ENCODE data around the gene GALNT17.

Gene GALNT17

DNA sequence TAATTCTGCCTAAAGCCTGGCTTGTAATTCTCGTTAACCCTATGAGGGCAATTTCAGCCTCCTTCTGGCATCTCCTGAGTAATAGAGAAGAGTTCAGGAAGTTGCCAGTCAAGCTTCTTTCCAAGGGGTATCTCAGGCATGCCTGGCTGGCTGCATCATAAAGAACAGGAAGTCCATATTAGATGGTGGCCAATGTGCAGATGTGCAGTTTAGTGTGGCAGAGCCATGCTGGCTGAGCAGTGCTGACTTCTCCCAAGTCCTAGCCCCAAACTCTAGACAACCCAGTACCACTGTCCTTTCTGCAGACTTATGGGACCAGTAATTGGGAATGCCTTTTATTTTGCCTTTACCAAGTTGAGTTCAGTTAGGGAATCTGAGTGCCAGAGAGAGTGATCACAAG lies 517.9 kb downstream of the GALNT17 start:
- no peak overlapping the region for H3K27ac ChIP-seq
- no peak overlapping the region for H3K9ac ChIP-seq (ENCODE audit: insufficient read length)
- no peaks in the 10 kb centered on the region for H3K9me3 ChIP-seq (ENCODE audit: low read depth, low read length)
- H3K4me3 ChIP-seq, result no peak overlapping the region
- peaks cover 10% of the 10 kb centered on the region; the same call in 1 of the 2 replicates for H3K36me3 ChIP-seq (ENCODE audit: insufficient read depth, low read length)
- DNase-seq (ENCODE audit: low read depth, low spot score), result no peak
- TF ChIP-seq FOXP2 (optimal IDR thresholded peaks at IDR 0.05; ENCODE audit: control extremely low read depth, extremely low read length, insufficient read depth) (no peak), POLR2AphosphoS5 (IDR thresholded peaks at IDR 0.05; ENCODE audit: borderline replicate concordance, low read depth, low read length) (no peak)

GRCh38 chr7:71650653-71651337 lies 518.9 kb downstream of the GALNT17 start:
- no peak overlapping the region for H3K27ac ChIP-seq
- H3K9ac ChIP-seq (ENCODE audit: insufficient read length), result no peak overlapping the region
- DNase-seq (ENCODE audit: low read depth, low spot score), result no peak

DNA sequence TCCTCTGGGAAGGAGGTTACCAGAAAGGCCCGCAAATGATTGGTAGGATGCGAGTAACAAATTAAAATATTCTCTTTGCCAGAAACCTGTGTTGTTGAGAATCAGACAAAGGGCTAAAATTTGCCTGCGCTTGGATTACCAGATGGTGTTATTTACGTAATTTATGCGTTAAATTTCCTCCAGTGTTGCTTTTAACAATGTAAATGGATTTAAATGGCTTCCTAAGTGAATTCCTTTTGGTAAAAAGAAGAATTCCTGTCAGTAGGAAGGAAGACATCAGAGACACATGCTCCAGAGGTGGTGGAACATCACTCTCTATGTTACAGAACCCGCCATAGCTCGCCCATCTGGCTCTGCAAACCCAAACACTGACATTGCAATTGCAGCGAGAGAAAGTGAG lies 520.6 kb downstream of the GALNT17 start:
- TF ChIP-seq FOXP2 (optimal IDR thresholded peaks at IDR 0.05; ENCODE audit: control extremely low read depth, extremely low read length, insufficient read depth) (no peak), POLR2AphosphoS5 (IDR thresholded peaks at IDR 0.05; ENCODE audit: borderline replicate concordance, low read depth, low read length) (no peak), EZH2 (IDR thresholded peaks at IDR 0.05) (no peak)

More at GRCh38 chr7:71650653-71651337, 518.9 kb downstream of the GALNT17 start:
- TF ChIP-seq FOXP2 (optimal IDR thresholded peaks at IDR 0.05; ENCODE audit: control extremely low read depth, extremely low read length, insufficient read depth), result no peak
- no peak for TF ChIP-seq EZH2 (IDR thresholded peaks at IDR 0.05)
- H3K36me3 ChIP-seq (ENCODE audit: insufficient read depth, low read length), result peaks cover 10% of the 10 kb centered on the region; the same call in 1 of the 2 replicates
- no peaks in the 10 kb centered on the region for H3K9me3 ChIP-seq (ENCODE audit: low read depth, low read length)
- H3K4me3 ChIP-seq, result no peak overlapping the region

GRCh38 chr7:71657386-71657785 lies 525.4 kb downstream of the GALNT17 start:
- no peak for DNase-seq (ENCODE audit: low read depth, low spot score)
- Histone ChIP-seq H3K27ac (no peak overlapping the region), H3K9ac (ENCODE audit: insufficient read length) (no peak overlapping the region), H3K4me3 (no peak overlapping the region), H3K36me3 (ENCODE audit: insufficient read depth, low read length) (no peaks in the 10 kb centered on the region), H3K9me3 (ENCODE audit: low read depth, low read length) (no peaks in the 10 kb centered on the region)
- TF ChIP-seq POLR2AphosphoS5 (IDR thresholded peaks at IDR 0.05; ENCODE audit: borderline replicate concordance, low read depth, low read length) (no peak), FOXP2 (optimal IDR thresholded peaks at IDR 0.05; ENCODE audit: control extremely low read depth, extremely low read length, insufficient read depth) (no peak), EZH2 (IDR thresholded peaks at IDR 0.05) (no peak)

More for the DNA sequence above, 520.6 kb downstream of the GALNT17 start:
- H3K9ac ChIP-seq (ENCODE audit: insufficient read length), result peak overlapping the region; percentile 45
- peaks cover 10% of the 10 kb centered on the region; the same call in 1 of the 2 replicates for H3K36me3 ChIP-seq (ENCODE audit: insufficient read depth, low read length)
- H3K4me3 ChIP-seq, result no peak overlapping the region
- peak overlapping the region; percentile 60; the same call in 1 of the 2 replicates for H3K27ac ChIP-seq
- no peaks in the 10 kb centered on the region for H3K9me3 ChIP-seq (ENCODE audit: low read depth, low read length)
- no peak for DNase-seq (ENCODE audit: low read depth, low spot score)

- Histone ChIP-seq H3K9me3 (ENCODE audit: low read depth, low read length) (0 out of 2 replicates have a peak, but pooled peaks cover 2% of the 10 kb centered on the region), H3K36me3 (ENCODE audit: insufficient read depth, low read length) (no peaks in the 10 kb centered on the region; the same call in 1 of the 2 replicates), H3K27ac (no peak overlapping the region), H3K4me3 (no peak overlapping the region), H3K9ac (ENCODE audit: insufficient read length) (no peak overlapping the region)
- TF ChIP-seq FOXP2 (optimal IDR thresholded peaks at IDR 0.05; ENCODE audit: control extremely low read depth, extremely low read length, insufficient read depth) (no peak), POLR2AphosphoS5 (IDR thresholded peaks at IDR 0.05; ENCODE audit: borderline replicate concordance, low read depth, low read length) (no peak), EZH2 (IDR thresholded peaks at IDR 0.05) (no peak)
- DNase-seq (ENCODE audit: low read depth, low spot score), result no peak
Observed at GRCh38 chr7:71659622-71660021, 527.7 kb downstream of the GALNT17 start.

DNA sequence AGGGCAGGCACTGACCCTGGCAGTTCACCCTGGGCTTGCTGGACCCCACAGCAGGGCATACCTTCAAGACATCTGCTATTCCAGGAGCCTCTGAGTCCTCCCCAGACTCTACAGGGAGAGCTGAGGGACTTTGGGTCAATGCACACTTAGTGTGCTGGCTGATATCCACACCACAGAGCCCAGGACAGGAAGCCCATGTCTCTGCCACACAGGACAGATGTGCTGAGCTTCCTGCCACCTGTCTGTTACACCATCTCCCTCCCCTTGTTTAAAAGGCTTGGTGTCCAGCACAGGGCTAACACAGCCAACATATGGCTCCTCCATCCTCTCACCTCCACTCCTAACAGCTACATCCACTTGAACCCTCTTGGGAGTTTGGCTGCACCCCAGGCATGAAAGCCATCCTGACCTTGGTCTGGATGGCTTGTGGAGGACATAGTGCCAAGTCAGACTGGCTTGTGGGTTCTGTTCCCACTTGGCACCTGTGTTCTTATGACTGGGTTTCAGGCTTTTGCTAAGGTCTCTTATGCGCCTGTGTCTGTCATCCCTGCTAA lies 529.8 kb downstream of the GALNT17 start:
- Histone ChIP-seq H3K36me3 (ENCODE audit: insufficient read depth, low read length) (peaks cover 4% of the 10 kb centered on the region; the same call in 1 of the 2 replicates), H3K4me3 (no peak overlapping the region), H3K27ac (no peak overlapping the region), H3K9me3 (ENCODE audit: low read depth, low read length) (0 out of 2 replicates have a peak, but pooled peaks cover 2% of the 10 kb centered on the region), H3K9ac (ENCODE audit: insufficient read length) (no peak overlapping the region)
- no peak for DNase-seq (ENCODE audit: low read depth, low spot score)
- no peak for TF ChIP-seq POLR2AphosphoS5 (IDR thresholded peaks at IDR 0.05; ENCODE audit: borderline replicate concordance, low read depth, low read length)
- TF ChIP-seq FOXP2 (optimal IDR thresholded peaks at IDR 0.05; ENCODE audit: control extremely low read depth, extremely low read length, insufficient read depth), result no peak
- no peak for TF ChIP-seq EZH2 (IDR thresholded peaks at IDR 0.05)

GRCh38 chr7:71665716-71666115 lies 533.8 kb downstream of the GALNT17 start:
- H3K27ac ChIP-seq, result no peak overlapping the region
- TF ChIP-seq POLR2AphosphoS5 (IDR thresholded peaks at IDR 0.05; ENCODE audit: borderline replicate concordance, low read depth, low read length), result no peak
- no peak for TF ChIP-seq FOXP2 (optimal IDR thresholded peaks at IDR 0.05; ENCODE audit: control extremely low read depth, extremely low read length, insufficient read depth)
- TF ChIP-seq EZH2 (IDR thresholded peaks at IDR 0.05), result no peak
- peaks cover 4% of the 10 kb centered on the region; the same call in 1 of the 2 replicates for H3K36me3 ChIP-seq (ENCODE audit: insufficient read depth, low read length)
- DNase-seq (ENCODE audit: low read depth, low spot score), result no peak
- 0 out of 2 replicates have a peak, but pooled peaks cover 2% of the 10 kb centered on the region for H3K9me3 ChIP-seq (ENCODE audit: low read depth, low read length)
- H3K9ac ChIP-seq (ENCODE audit: insufficient read length), result no peak overlapping the region
- H3K4me3 ChIP-seq, result no peak overlapping the region

DNA sequence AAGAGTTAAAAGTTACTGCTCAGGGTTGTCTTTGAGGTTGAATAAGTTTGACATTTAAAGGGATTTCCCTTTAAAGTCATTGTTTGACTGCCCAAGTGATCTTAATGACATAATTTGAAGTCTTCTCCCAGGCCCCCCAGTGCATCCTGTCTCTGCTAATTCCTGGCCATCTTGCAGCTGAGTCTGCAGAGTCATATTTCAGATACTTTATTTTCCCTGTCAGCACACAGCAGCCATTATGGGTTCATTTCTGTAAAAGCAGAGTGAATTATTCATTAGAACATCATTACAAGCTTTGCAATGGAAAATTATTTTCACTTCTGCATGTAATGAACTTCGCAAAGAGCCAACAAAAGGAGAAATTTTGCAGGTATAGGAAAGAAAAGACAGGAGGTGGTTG lies 536.6 kb downstream of the GALNT17 start:
- Histone ChIP-seq H3K27ac (no peak overlapping the region), H3K4me3 (no peak overlapping the region), H3K9me3 (ENCODE audit: low read depth, low read length) (0 out of 2 replicates have a peak, but pooled peaks cover 2% of the 10 kb centered on the region), H3K36me3 (ENCODE audit: insufficient read depth, low read length) (peaks cover 4% of the 10 kb centered on the region; the same call in 1 of the 2 replicates), H3K9ac (ENCODE audit: insufficient read length) (no peak overlapping the region)
- TF ChIP-seq EZH2 (IDR thresholded peaks at IDR 0.05) (no peak), FOXP2 (optimal IDR thresholded peaks at IDR 0.05; ENCODE audit: control extremely low read depth, extremely low read length, insufficient read depth) (no peak), POLR2AphosphoS5 (IDR thresholded peaks at IDR 0.05; ENCODE audit: borderline replicate concordance, low read depth, low read length) (no peak)
- no peak for DNase-seq (ENCODE audit: low read depth, low spot score)
